Stimulated activated CD4-positive, alpha-beta T cell treated with anti-CD3 and anti-CD28 coated beads, Interleukin-4, amount 100 ng/mL, for 48 hours (primary cell): ENCODE results near the gene SARDH.

ENCODE experiments used
- DNase-seq, 2 donors: peaks; one replicate each; pipeline ENCODE4 v3.0.0-alpha.2; 2020; ENCODE audit warnings: low read depth in 2 of 2

SARDH gene

GRCh38 chr9:133737774-133738639 is at the start of gene SARDH:
SARDH (minus strand) TSS chr9:133738352; CDS start chr9:133734173, 4,179 bp downstream.
- peak; percentile 24 to 30 for DNase-seq

GRCh38 chr9:133787754-133788025 is 49.5 kb upstream of the SARDH start:
- no peak for DNase-seq

GRCh38 chr9:133786907-133787753 is 49.0 kb upstream of the SARDH start:
- no peak for DNase-seq

- no peak for DNase-seq
Observed at GRCh38 chr9:133786371-133786753, 48.2 kb upstream of the SARDH start.

GRCh38 chr9:133785753-133786370 is 47.7 kb upstream of the SARDH start:
- no peak for DNase-seq

- DNase-seq = no peak
Observed at GRCh38 chr9:133784731-133785561, 46.8 kb upstream of the SARDH start.

GRCh38 chr9:133783331-133783731 is 45.2 kb upstream of the SARDH start:
- no peak for DNase-seq

- peak; percentile 59 to 71 for DNase-seq
Observed at GRCh38 chr9:133782157-133783130, 44.3 kb upstream of the SARDH start.

- no peak for DNase-seq
Observed at GRCh38 chr9:133781828-133782135, 43.6 kb upstream of the SARDH start.

- DNase-seq = no peak
Observed at GRCh38 chr9:133780962-133781827, 43.0 kb upstream of the SARDH start.

GRCh38 chr9:133780404-133780945 is 42.3 kb upstream of the SARDH start:
- DNase-seq = no peak

GRCh38 chr9:133779516-133780403 is 41.6 kb upstream of the SARDH start:
- no peak for DNase-seq

GRCh38 chr9:133779081-133779480 is 40.9 kb upstream of the SARDH start:
- DNase-seq = no peak

GRCh38 chr9:133778336-133779013 is 40.3 kb upstream of the SARDH start:
- no peak for DNase-seq

GRCh38 chr9:133777871-133778270 is 39.7 kb upstream of the SARDH start:
- DNase-seq = no peak

- DNase-seq = no peak
Observed at GRCh38 chr9:133777068-133777791, 39.1 kb upstream of the SARDH start.
